Measurements from ENCODE around the gene HNRNPC. TPM values are rescaled to one million over a fixed set of nuclear protein-coding genes. Genes with fewer than 3 reads are reported as not detected.

Gene HNRNPC
- total and polyA plus RNA-seq, 10 of the 15 experiments (the other 5 are each of a cell fraction or from before 2014, with no cell fraction given), result 679 to 1,492 (median 1,262) TPM

- SMC1A ChIA-PET (ENCODE audit: uncharacterized antibody, unreplicated experiment), result interaction anchor here (1.0 kb wide), 1 partner anchor 15 kb away, joined by 4 read pairs; no protein-coding TSS in a partner anchor
- WGBS (ENCODE audit: insufficient coverage, insufficient replicate concordance, low lambda C conversion rate, missing lambda C conversion rate), result 41% methylated on average over 5 of the region's 5 CpGs
- Histone ChIP-seq H3K9ac (ENCODE audit: control insufficient read depth, insufficient read depth, low read length) (no peak overlapping the region), H3K27me3 (replicated peaks in 1 of 2; ENCODE audit: control insufficient read depth in 2 of 2, insufficient read depth in 2 of 2, low read length in 1 of 2) (no peaks in the 10 kb centered on the region), H2AFZ (ENCODE audit: control insufficient read depth, low read depth, low read length) (no peak overlapping the region), H3K27ac (ENCODE audit: control insufficient read depth, insufficient read depth) (no peak overlapping the region), H3K4me1 (ENCODE audit: control insufficient read depth, insufficient read depth, low read length) (peaks cover 17% of the 10 kb centered on the region), H3K79me2 (ENCODE audit: control insufficient read depth, insufficient read depth, low read length) (peaks cover 96% of the 10 kb centered on the region), H3K4me3 (peak overlapping the region; percentile 47), H3K36me3 (ENCODE audit: control insufficient read depth in 2 of 2, insufficient read depth in 2 of 2, low read length in 1 of 2) (peaks cover 12 to 37% of the 10 kb centered on the region in 2 experiments), H4K20me1 (ENCODE audit: control insufficient read depth, insufficient read depth) (peaks cover 27% of the 10 kb centered on the region), H3K9me3 (replicated peaks; ENCODE audit: control insufficient read depth, insufficient read depth, low read length) (no peaks in the 10 kb centered on the region), H3K4me2 (ENCODE audit: control insufficient read depth, insufficient read depth) (peak overlapping the region; percentile 23)
- RAD21 ChIA-PET (ENCODE audit: unreplicated experiment), result interaction anchor here (0.7 to 0.9 kb wide), 2 partner anchors 12 to 50 kb away, joined by 3 read pairs; no protein-coding TSS in a partner anchor
- FAIRE-seq (no peak), DNase-seq (ENCODE audit: low read depth, low spot score) (no peak), ATAC-seq (no peak)
- intact Hi-C loops (cut with micrococcal nuclease; ENCODE audit: unreplicated experiment) (no loop called here), in situ Hi-C loops (cut with MboI) (no loop called here)
- POLR2A ChIA-PET, result no interaction called here
- CTCF ChIA-PET, result no interaction called here
- BruUV-seq (replicated peaks), result TSS peak; percentile 19
- no peak for TF ChIP-seq IRF4 (IDR thresholded peaks at IDR 0.05; ENCODE audit: low read depth, low read length)
- TF ChIP-seq CREB1 (IDR thresholded peaks at IDR 0.05; ENCODE audit: low read depth), result no peak
- TF ChIP-seq NBN (IDR thresholded peaks at IDR 0.05), result no peak
- TF ChIP-seq POLR2A (IDR thresholded peaks at IDR 0.05; ENCODE audit: low read depth, low read length), result 0 out of 2 replicates have a peak, but pooled peaks have one; percentile 22
- TF ChIP-seq POLR2AphosphoS5 (IDR thresholded peaks at IDR 0.05; ENCODE audit: low read length), result peak; percentile 73
- TF ChIP-seq SMAD5 (IDR thresholded peaks at IDR 0.05; ENCODE audit: low read depth), result peak; percentile 70; the same call in 1 of the 2 replicates
- peak; percentile 94 for TF ChIP-seq PAX8 (IDR thresholded peaks at IDR 0.05)
- TF ChIP-seq CEBPB (IDR thresholded peaks at IDR 0.05; ENCODE audit: borderline replicate concordance in 1 of 2, low read depth in 2 of 2, low read length in 2 of 2), result no peak
- TF ChIP-seq SUPT20H (IDR thresholded peaks at IDR 0.05; ENCODE audit: borderline replicate concordance, control insufficient read depth, low read depth, low read length), result no peak
- no peak for TF ChIP-seq CBX5 (IDR thresholded peaks at IDR 0.05; ENCODE audit: low read depth)
- TF ChIP-seq GATAD2B (conservative IDR thresholded peaks at IDR 0.05; ENCODE audit: low read depth), result no peak
- TF ChIP-seq, protein P1, sequence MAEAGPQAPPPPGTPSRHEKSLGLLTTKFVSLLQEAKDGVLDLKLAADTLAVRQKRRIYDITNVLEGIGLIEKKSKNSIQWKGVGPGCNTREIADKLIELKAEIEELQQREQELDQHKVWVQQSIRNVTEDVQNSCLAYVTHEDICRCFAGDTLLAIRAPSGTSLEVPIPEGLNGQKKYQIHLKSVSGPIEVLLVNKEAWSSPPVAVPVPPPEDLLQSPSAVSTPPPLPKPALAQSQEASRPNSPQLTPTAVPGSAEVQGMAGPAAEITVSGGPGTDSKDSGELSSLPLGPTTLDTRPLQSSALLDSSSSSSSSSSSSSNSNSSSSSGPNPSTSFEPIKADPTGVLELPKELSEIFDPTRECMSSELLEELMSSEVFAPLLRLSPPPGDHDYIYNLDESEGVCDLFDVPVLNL (IDR thresholded peaks at IDR 0.05; ENCODE audit: low read depth, low read length), result no peak
- TF ChIP-seq, protein P2, sequence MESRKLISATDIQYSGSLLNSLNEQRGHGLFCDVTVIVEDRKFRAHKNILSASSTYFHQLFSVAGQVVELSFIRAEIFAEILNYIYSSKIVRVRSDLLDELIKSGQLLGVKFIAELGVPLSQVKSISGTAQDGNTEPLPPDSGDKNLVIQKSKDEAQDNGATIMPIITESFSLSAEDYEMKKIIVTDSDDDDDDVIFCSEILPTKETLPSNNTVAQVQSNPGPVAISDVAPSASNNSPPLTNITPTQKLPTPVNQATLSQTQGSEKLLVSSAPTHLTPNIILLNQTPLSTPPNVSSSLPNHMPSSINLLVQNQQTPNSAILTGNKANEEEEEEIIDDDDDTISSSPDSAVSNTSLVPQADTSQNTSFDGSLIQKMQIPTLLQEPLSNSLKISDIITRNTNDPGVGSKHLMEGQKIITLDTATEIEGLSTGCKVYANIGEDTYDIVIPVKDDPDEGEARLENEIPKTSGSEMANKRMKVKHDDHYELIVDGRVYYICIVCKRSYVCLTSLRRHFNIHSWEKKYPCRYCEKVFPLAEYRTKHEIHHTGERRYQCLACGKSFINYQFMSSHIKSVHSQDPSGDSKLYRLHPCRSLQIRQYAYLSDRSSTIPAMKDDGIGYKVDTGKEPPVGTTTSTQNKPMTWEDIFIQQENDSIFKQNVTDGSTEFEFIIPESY (IDR thresholded peaks at IDR 0.05), result no peak
- TF ChIP-seq BACH1 (IDR thresholded peaks at IDR 0.05; ENCODE audit: borderline replicate concordance), result no peak
- no peak for TF ChIP-seq HDAC2 (IDR thresholded peaks at IDR 0.05)
- peak; percentile 44 for TF ChIP-seq POLR2AphosphoS2 (IDR thresholded peaks at IDR 0.05; ENCODE audit: low read depth, low read length)
- no peak for TF ChIP-seq BCL11A (IDR thresholded peaks at IDR 0.05; ENCODE audit: low read depth, low read length)
- TF ChIP-seq, protein P3, sequence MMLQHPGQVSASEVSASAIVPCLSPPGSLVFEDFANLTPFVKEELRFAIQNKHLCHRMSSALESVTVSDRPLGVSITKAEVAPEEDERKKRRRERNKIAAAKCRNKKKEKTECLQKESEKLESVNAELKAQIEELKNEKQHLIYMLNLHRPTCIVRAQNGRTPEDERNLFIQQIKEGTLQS (IDR thresholded peaks at IDR 0.05; ENCODE audit: borderline replicate concordance, extremely low read depth, low read depth, low read length), result no peak
- no peak for TF ChIP-seq ZNF207 (IDR thresholded peaks at IDR 0.05; ENCODE audit: borderline replicate concordance)
- TF ChIP-seq KLF5 (IDR thresholded peaks at IDR 0.05; ENCODE audit: partially characterized antibody), result no peak
- no peak for TF ChIP-seq STAT1 (conservative IDR thresholded peaks at IDR 0.05)
Measured at GRCh38 chr14:21258889-21259787, 10.1 kb downstream of the HNRNPC start.

All from GM12878 (cell line).